ENCODE measurements around the gene OBP2B. TPM values are rescaled to one million over a fixed set of nuclear protein-coding genes. Genes with fewer than 3 reads are reported as not detected.
A peak's percentile ranks its signal among the peaks of the same experiment; 100 is the strongest.

Gene OBP2B
- total and polyA plus RNA-seq, 11 donors = 0.38 TPM; not detected in 10

GRCh38 chr9:133165452-133165730 is 43.7 kb downstream of the OBP2B start:
- WGBS, 4 donors = 92 to 97% (median 93%) methylated on average over 2 of the region's 2 CpGs
- H3K4me3 ChIP-seq = no peak overlapping the region
- intact Hi-C loops (cut with DNase I) = no loop called here
- ATAC-seq (no peak), DNase-seq (no peak)
- no peak for TF ChIP-seq POLR2A (IDR thresholded peaks at IDR 0.05)
- no peak for TF ChIP-seq CTCF (IDR thresholded peaks at IDR 0.05)
- peaks cover 0 to 39% (median 16%) of the 10 kb centered on the region in 12 donors for H3K4me1 ChIP-seq
- H3K27ac ChIP-seq = no peak overlapping the region
- H3K27me3 ChIP-seq = no peaks in the 10 kb centered on the region
- no peaks in the 10 kb centered on the region for H3K9me3 ChIP-seq
- peaks cover 0 to 1% (median 0%) of the 10 kb centered on the region in 9 donors for H3K36me3 ChIP-seq

- H3K4me1 ChIP-seq = peaks cover 0 to 41% (median 16%) of the 10 kb centered on the region in 12 donors
- no peak for DNase-seq
- peak overlapping the region in 11 of 12 donors; percentile 50 to 84 (median 78) for H3K27ac ChIP-seq
- H3K36me3 ChIP-seq = peaks cover 0 to 7% (median 0%) of the 10 kb centered on the region in 9 donors
- 70 to 79% (median 75%) methylated on average over 13 of the region's 13 CpGs for WGBS, 4 donors
- H3K4me3 ChIP-seq = peak overlapping the region; percentile 56 to 87 (median 74)
- H3K27me3 ChIP-seq = no peaks in the 10 kb centered on the region
- ATAC-seq = no peak
- no peaks in the 10 kb centered on the region for H3K9me3 ChIP-seq
- intact Hi-C loops (cut with DNase I) = no loop called here
- TF ChIP-seq CTCF (IDR thresholded peaks at IDR 0.05) = no peak
- TF ChIP-seq POLR2A (IDR thresholded peaks at IDR 0.05) = no peak
These were observed 44.9 kb downstream of the OBP2B start for GRCh38 chr9:133164191-133164590.

- Histone ChIP-seq H3K4me3 (peak within 1 kb of the TSS; percentile 56 to 87 (median 74)), H3K27ac (peak within 1 kb of the TSS; percentile 29 to 84 (median 76)), H3K27me3 (no peaks in the 10 kb centered on the region), H3K36me3 (peaks cover 0 to 12% (median 0%) of the 10 kb centered on the region in 9 donors), H3K9me3 (no peaks in the 10 kb centered on the region), H3K4me1 (peaks cover 0 to 41% (median 16%) of the 10 kb centered on the region in 12 donors)
- peak; percentile 29 to 73 (median 69) for ATAC-seq
- WGBS, 4 donors = 1 to 5% (median 3%) methylated on average over 38 to 56 of the region's 56 CpGs
- DNase-seq = peak; percentile 79 to 92 (median 82)
- no peak for TF ChIP-seq POLR2A (IDR thresholded peaks at IDR 0.05)
- no peak for TF ChIP-seq CTCF (IDR thresholded peaks at IDR 0.05)
- intact Hi-C loops (cut with DNase I) = no loop called here
These were observed 45.4 kb downstream of the OBP2B start, which contains the start of gene GBGT1 for GRCh38 chr9:133163504-133164172. Gene GBGT1, minus strand, starts transcription at chr9:133163914. Its CDS starts 1,502 bp downstream, at chr9:133162412.

GRCh38 chr9:133162861-133163503 is 46.1 kb downstream of the OBP2B start:
- Histone ChIP-seq H3K9me3 (no peaks in the 10 kb centered on the region), H3K36me3 (peaks cover 0 to 16% (median 0%) of the 10 kb centered on the region in 9 donors), H3K27ac (peak overlapping the region; percentile 29 to 84 (median 76)), H3K4me1 (peaks cover 0 to 41% (median 16%) of the 10 kb centered on the region in 12 donors), H3K27me3 (no peaks in the 10 kb centered on the region), H3K4me3 (peak overlapping the region; percentile 56 to 87 (median 74))
- ATAC-seq = peak in 3 of 4 donors; percentile 1 to 7 (median 3)
- intact Hi-C loops (cut with DNase I) = no loop called here
- DNase-seq = peak in 1 of 5 donors; percentile 70
- WGBS, 4 donors = 29 to 48% (median 33%) methylated on average over 15 to 54 of the region's 54 CpGs
- TF ChIP-seq CTCF (IDR thresholded peaks at IDR 0.05) = no peak
- no peak for TF ChIP-seq POLR2A (IDR thresholded peaks at IDR 0.05)

Data from heart left ventricle (tissue), 16 donors.